PC-9 (cell line): Measurements from ENCODE around the gene DSG4.

Source experiments
- EZH2 ChIP-seq: fragments of 200-600 bp; sonication (generic); IDR thresholded peaks from 2 replicates; pipeline ENCODE4 v1.8.0; 2017; ENCODE audit warnings: antibody characterized with exemption, low read depth
- TF ChIP-seq, protein P1 (sequence below): fragments of 200-600 bp; sonication (generic); conservative IDR thresholded peaks from 2 replicates; pipeline ENCODE4 v1.6.1; 2017; ENCODE audit warnings: mixed run types, antibody characterized with exemption, mild to moderate bottlenecking, moderate library complexity

DNA sequence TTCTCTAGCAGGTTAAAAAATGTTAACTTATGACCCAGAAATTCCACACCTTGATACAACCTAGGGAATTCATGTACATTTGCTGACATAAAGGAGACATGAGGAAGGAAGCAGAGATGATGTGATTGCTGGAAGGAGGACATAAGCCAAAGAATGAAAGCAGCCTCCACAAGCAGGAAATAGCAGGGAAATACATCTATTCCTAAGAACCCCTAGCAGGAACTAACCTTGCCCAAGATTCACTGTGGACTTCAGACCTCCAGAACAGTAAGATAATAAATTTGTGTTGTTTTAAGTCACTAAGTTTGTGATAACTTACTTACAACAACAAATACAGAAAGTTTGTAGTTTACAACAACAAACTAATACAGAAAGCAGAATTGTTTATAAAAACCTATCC lies 4.6 kb upstream of the DSG4 start:
- TF ChIP-seq, protein P1, sequence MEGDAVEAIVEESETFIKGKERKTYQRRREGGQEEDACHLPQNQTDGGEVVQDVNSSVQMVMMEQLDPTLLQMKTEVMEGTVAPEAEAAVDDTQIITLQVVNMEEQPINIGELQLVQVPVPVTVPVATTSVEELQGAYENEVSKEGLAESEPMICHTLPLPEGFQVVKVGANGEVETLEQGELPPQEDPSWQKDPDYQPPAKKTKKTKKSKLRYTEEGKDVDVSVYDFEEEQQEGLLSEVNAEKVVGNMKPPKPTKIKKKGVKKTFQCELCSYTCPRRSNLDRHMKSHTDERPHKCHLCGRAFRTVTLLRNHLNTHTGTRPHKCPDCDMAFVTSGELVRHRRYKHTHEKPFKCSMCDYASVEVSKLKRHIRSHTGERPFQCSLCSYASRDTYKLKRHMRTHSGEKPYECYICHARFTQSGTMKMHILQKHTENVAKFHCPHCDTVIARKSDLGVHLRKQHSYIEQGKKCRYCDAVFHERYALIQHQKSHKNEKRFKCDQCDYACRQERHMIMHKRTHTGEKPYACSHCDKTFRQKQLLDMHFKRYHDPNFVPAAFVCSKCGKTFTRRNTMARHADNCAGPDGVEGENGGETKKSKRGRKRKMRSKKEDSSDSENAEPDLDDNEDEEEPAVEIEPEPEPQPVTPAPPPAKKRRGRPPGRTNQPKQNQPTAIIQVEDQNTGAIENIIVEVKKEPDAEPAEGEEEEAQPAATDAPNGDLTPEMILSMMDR, result no peak
- no peak for TF ChIP-seq EZH2
